ENCODE results near the gene GPR146.

Gene GPR146

DNA sequence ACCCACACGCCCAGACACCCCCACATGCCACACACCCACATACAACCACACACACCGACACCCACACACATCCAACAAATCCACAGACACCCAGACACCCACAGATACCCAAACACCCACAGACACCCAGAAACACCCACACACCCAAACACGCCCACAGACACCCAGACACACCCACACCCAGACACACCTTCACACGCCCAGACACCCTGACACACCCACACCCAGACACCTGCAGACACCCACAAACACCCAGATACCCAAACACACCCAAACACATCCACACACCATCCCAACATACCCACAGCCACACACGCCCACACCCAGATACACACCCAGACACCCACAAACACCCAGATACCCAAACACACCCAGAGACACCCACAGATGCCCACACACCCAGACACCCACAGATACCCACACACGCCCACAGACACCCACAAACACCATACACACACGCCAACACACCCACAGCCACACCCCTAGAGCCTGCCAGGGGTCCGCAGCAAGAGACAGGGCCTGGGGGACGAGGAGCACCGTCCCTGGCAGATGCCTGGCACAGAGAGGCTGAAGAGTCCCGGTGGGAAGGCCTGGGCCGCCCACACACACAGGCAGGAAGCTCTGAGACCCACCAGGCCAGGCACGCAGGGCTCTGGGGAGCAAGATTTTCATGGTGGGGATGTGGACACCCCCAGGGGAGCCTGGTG is 32.9 kb upstream of the GPR146 start:
- no peak for DNase-seq (ENCODE audit: low read depth in 2 of 2)

GRCh38 chr7:1012004-1012715 is 32.2 kb upstream of the GPR146 start:
- DNase-seq (ENCODE audit: low read depth in 2 of 2), result no peak

GRCh38 chr7:1012716-1013095 is 31.6 kb upstream of the GPR146 start:
- no peak for DNase-seq (ENCODE audit: low read depth in 2 of 2)

DNA sequence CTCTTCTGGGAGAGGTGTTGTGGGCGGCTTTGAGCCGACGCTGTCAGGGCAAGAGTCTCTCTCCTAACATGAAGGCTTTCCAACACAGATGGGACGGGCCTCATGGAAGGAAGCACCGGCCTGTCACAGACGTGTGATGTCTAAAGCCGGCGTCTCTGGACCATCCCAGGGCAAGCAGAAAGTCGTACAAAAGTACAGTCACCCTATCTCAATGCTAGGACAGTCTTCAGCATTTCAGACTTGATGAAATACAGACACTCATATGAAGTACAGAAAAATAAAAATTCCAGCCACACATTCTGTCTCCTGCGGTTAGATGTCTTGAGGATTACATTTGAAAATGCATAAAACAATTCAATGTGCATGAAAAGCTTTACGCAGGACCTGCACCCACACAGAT is 30.8 kb upstream of the GPR146 start:
- no peak for DNase-seq (ENCODE audit: low read depth in 2 of 2)

- DNase-seq (ENCODE audit: low read depth in 2 of 2), result no peak
Observed at GRCh38 chr7:1014681-1015080, 29.7 kb upstream of the GPR146 start.

- DNase-seq (ENCODE audit: low read depth in 2 of 2), result no peak
Observed at GRCh38 chr7:1015196-1016121, 28.9 kb upstream of the GPR146 start.

DNA sequence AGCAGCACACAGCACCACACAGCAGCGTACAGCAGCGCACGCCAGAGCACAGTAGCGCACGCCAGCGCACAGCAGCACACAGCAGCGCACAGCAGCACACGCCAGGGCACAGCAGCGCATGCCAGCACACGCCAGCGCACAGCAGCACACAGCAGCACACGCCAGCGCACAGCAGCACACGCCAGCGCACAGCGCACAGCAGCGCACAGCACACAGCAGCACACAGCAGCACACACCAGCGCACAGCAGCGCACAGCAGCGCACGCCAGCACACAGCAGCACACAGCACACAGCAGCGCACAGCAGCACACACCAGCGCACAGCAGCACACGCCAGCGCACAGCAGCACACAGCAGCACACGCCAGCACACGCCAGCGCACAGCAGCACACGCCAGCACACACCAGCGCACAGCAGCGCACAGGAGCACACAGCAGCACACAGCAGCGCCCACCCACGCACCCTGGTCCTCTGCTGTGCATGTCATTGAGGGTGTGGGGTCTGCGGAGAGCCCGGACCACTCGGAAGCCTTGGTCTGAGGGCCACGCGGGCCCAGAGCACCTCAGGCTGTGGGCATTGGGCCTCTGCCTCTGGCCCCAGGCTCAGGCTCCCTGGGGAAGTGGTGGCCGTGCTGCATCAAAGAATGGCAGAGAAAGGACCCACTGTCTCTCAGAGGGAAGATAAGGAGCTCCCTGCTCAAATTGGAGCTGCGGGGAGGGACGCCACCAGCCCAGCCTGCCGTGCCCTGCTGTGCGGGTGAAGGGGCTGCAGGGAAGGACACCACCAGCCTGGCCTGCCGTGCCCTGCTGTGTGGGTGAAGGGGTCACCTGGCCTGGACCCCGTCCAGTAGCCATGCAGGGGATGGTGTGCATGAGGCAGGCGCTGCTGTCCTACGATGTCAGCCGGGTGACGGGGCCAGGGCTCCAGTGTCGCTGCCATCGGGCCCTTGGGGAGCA is 27.5 kb upstream of the GPR146 start:
- no peak for DNase-seq (ENCODE audit: low read depth in 2 of 2)

GRCh38 chr7:1017586-1018333 is 26.6 kb upstream of the GPR146 start:
- DNase-seq (ENCODE audit: low read depth in 2 of 2), result no peak

GRCh38 chr7:1018334-1018695 is 26.0 kb upstream of the GPR146 start:
- DNase-seq (ENCODE audit: low read depth in 2 of 2), result no peak

- DNase-seq (ENCODE audit: low read depth in 2 of 2), result no peak
Observed at GRCh38 chr7:1019255-1019785, 25.0 kb upstream of the GPR146 start.

GRCh38 chr7:1019789-1020610 is 24.3 kb upstream of the GPR146 start:
- DNase-seq (ENCODE audit: low read depth in 2 of 2), result no peak

- DNase-seq (ENCODE audit: low read depth in 2 of 2), result no peak
Observed at GRCh38 chr7:1020849-1021251, 23.5 kb upstream of the GPR146 start.

- no peak for DNase-seq (ENCODE audit: low read depth in 2 of 2)
Observed at GRCh38 chr7:1021366-1021765, 23.0 kb upstream of the GPR146 start.

- DNase-seq (ENCODE audit: low read depth in 2 of 2), result no peak
Observed at GRCh38 chr7:1021931-1022330, 22.4 kb upstream of the GPR146 start.

DNA sequence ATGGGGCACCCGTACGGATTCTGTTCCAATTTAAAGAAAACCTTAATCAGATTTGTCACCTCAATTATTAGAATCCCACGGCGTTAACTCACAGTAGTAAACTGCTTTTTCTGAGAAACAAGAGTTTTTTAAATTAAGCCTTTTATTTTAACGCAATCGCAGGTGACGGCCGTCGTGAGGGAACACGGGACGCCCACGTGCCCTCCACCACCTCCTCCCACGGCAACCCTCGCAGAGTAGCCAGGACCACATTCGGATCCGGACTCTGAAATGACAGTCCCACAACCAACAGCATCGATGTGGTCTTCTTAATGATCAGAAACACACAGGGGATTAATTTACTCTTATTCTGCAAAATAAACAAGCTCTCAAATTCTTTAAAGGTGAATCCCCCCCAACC is 22.0 kb upstream of the GPR146 start:
- no peak for DNase-seq (ENCODE audit: low read depth in 2 of 2)

DNA sequence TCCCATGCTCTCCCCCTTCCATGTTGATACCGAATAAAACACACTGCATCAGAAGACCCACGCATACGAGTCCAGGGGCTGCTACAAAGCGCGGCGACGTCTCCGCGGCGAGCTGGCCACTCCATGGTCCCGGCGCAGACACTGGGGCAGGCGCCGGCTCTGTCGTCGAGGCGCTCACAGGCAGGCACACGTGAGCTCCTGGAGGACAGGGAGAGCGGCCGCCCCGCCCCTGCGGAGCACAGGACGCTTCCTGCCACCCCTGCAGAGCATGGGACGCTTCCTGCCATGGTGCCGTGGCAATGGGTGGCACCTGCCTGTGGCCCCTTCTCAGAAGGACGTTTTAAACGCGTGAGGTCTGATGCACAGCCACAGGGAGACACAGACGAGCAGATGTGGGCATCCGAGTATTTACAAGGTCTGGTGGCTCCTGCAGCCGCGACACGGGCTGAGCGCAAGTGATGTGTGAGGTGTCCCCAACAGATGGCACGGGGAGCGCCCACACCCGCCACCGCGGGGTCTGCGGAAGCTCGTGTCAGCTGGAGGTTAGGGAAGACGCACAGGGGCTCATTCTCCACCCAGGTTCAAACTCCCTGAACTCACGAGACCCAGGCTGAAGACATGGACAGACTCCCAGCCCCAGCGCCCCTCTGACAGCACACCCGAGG is 21.4 kb upstream of the GPR146 start:
- no peak for DNase-seq (ENCODE audit: low read depth in 2 of 2)

- no peak for DNase-seq (ENCODE audit: low read depth in 2 of 2)
Observed at GRCh38 chr7:1024331-1024841, 20.0 kb upstream of the GPR146 start.

GRCh38 chr7:1024876-1025742 is 19.2 kb upstream of the GPR146 start:
- no peak for DNase-seq (ENCODE audit: low read depth in 2 of 2)

All from activated CD8-positive, alpha-beta memory T cell treated with anti-CD3 and anti-CD28 coated beads for 4 hours (primary cell).